ENCODE results near the gene DGUOK.

DNA sequence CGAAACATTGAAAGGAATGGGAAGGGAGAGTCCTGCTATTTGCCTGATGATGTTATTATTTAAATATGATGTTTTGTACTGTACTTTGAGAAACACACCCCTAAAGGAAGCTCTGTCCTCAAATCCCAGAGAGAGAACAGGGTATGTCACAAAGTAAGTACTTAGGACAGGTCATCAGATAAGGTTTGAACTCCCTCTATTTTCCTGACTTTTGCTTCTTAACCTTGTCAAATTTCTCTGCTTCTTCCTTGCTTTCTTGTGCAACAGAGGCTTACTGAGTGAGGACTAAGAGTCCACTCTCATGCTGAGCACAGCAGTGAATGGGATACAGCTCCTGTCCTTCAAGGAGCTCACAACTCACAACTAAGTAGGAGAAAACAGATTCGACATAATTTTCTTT is 3.7 kb downstream of the DGUOK start:
- TF ChIP-seq, protein P1, sequence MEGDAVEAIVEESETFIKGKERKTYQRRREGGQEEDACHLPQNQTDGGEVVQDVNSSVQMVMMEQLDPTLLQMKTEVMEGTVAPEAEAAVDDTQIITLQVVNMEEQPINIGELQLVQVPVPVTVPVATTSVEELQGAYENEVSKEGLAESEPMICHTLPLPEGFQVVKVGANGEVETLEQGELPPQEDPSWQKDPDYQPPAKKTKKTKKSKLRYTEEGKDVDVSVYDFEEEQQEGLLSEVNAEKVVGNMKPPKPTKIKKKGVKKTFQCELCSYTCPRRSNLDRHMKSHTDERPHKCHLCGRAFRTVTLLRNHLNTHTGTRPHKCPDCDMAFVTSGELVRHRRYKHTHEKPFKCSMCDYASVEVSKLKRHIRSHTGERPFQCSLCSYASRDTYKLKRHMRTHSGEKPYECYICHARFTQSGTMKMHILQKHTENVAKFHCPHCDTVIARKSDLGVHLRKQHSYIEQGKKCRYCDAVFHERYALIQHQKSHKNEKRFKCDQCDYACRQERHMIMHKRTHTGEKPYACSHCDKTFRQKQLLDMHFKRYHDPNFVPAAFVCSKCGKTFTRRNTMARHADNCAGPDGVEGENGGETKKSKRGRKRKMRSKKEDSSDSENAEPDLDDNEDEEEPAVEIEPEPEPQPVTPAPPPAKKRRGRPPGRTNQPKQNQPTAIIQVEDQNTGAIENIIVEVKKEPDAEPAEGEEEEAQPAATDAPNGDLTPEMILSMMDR (IDR thresholded peaks at IDR 0.05): no peak
- no peak for TF ChIP-seq POLR2A (IDR thresholded peaks at IDR 0.05)
